ENCODE measurements around the gene RNF213. TPM values are rescaled to one million over a fixed set of nuclear protein-coding genes. Genes with fewer than 3 reads are reported as not detected.
"Not testable (repeated sequence)": the region's sequence is repeated elsewhere in the genome, so short reads cannot be mapped to it uniquely, and the experiment has no call there.

The RNF213 gene
- total RNA-seq, 1 donor from 2014 or later = 228 TPM

- Mint-ChIP-seq H3K36me3 (ENCODE audit: low read depth) (peaks cover 25% of the 10 kb centered on the region), H3K4me3 (no peak overlapping the region), H3K27ac (no peak overlapping the region), H3K27me3 (no peaks in the 10 kb centered on the region), H3K4me1 (no peaks in the 10 kb centered on the region), H3K9me3 (peaks cover 10% of the 10 kb centered on the region)
- intact Hi-C loops (cut with micrococcal nuclease) = no loop called here
- ChIA-PET CTCF (no interaction called here), POLR2A (no interaction called here)
- TF ChIP-seq CTCF (IDR thresholded peaks at IDR 0.05) = no peak
- no peak for ATAC-seq (ENCODE audit: low read depth)
- no peak for DNase-seq
Observed at GRCh38 chr17:80237386-80237785, 23.3 kb upstream of the RNF213 start.

GRCh38 chr17:80242505-80242904 is 18.1 kb upstream of the RNF213 start:
- no peak overlapping the region for H3K4me3 Mint-ChIP-seq
- H3K36me3 Mint-ChIP-seq (ENCODE audit: low read depth) = peaks cover 6% of the 10 kb centered on the region
- no peak for TF ChIP-seq CTCF (IDR thresholded peaks at IDR 0.05)
- DNase-seq = no peak
- ChIA-PET POLR2A (no interaction called here), CTCF (no interaction called here)
- H3K27me3 Mint-ChIP-seq = no peaks in the 10 kb centered on the region
- H3K4me1 Mint-ChIP-seq = no peaks in the 10 kb centered on the region
- intact Hi-C loops (cut with micrococcal nuclease) = no loop called here
- no peak overlapping the region for H3K27ac Mint-ChIP-seq
- no peak for ATAC-seq (ENCODE audit: low read depth)
- H3K9me3 Mint-ChIP-seq = no peaks in the 10 kb centered on the region

- H3K36me3 Mint-ChIP-seq (ENCODE audit: low read depth) = peaks cover 4% of the 10 kb centered on the region
- no peak for TF ChIP-seq CTCF (IDR thresholded peaks at IDR 0.05)
- no peak overlapping the region for H3K27ac Mint-ChIP-seq
- POLR2A ChIA-PET = no interaction called here
- ATAC-seq (ENCODE audit: low read depth) (no peak), DNase-seq (no peak)
- intact Hi-C loops (cut with micrococcal nuclease) = no loop called here
- no peaks in the 10 kb centered on the region for H3K4me1 Mint-ChIP-seq
- CTCF ChIA-PET = no interaction called here
- no peak overlapping the region for H3K4me3 Mint-ChIP-seq
- H3K9me3 Mint-ChIP-seq = no peaks in the 10 kb centered on the region
- no peaks in the 10 kb centered on the region for H3K27me3 Mint-ChIP-seq
Observed at GRCh38 chr17:80243526-80244433, 16.9 kb upstream of the RNF213 start.

- CTCF ChIA-PET; intact Hi-C loops (cut with micrococcal nuclease); H3K4me1 Mint-ChIP-seq; H3K27ac Mint-ChIP-seq; DNase-seq; H3K36me3 Mint-ChIP-seq (ENCODE audit: low read depth); H3K27me3 Mint-ChIP-seq; POLR2A ChIA-PET; H3K4me3 Mint-ChIP-seq; H3K9me3 Mint-ChIP-seq; ATAC-seq (ENCODE audit: low read depth): not testable (repeated sequence)
Observed at GRCh38 chr17:80244448-80244847, 16.2 kb upstream of the RNF213 start.

GRCh38 chr17:80244871-80245509 is 15.7 kb upstream of the RNF213 start:
- CTCF ChIA-PET = no interaction called here
- H3K4me3 Mint-ChIP-seq = no peak overlapping the region

More at GRCh38 chr17:80244871-80245509, 15.7 kb upstream of the RNF213 start:
- H3K27ac Mint-ChIP-seq = no peak overlapping the region
- H3K27me3 Mint-ChIP-seq = no peaks in the 10 kb centered on the region
- POLR2A ChIA-PET = no interaction called here
- H3K4me1 Mint-ChIP-seq = no peaks in the 10 kb centered on the region
- TF ChIP-seq CTCF (IDR thresholded peaks at IDR 0.05) = no peak
- peaks cover 4% of the 10 kb centered on the region for H3K36me3 Mint-ChIP-seq (ENCODE audit: low read depth)
- no peak for ATAC-seq (ENCODE audit: low read depth)
- DNase-seq = no peak
- intact Hi-C loops (cut with micrococcal nuclease) = no loop called here
- H3K9me3 Mint-ChIP-seq = no peaks in the 10 kb centered on the region

Data from activated B cell treated with CpG ODN at 0.5 μM for 24 hours (primary cell).